Coronary artery (tissue), 2 donors: ENCODE measurements around the gene CCDC148.

ENCODE experiments used
- DNase-seq: peaks from one replicate; pipeline ENCODE4 v3.0.0-alpha.2; 2017; ENCODE audit warnings: low spot score
- H3K27ac ChIP-seq, 2 donors: fragments of 200-600 bp; sonication (generic); one replicate each; pipeline ENCODE4 v1.5.1; 2016 to 2019
- H3K4me3 ChIP-seq: fragments of 200-600 bp; sonication (generic); 2 replicates; pipeline ENCODE4 v1.5.1; 2016; ENCODE audit warnings: mild to moderate bottlenecking, moderate library complexity
- CTCF ChIP-seq: fragments of 200-600 bp; sonication (generic); IDR thresholded peaks from one replicate; pipeline ENCODE4 v1.5.1; 2019; ENCODE audit warnings: antibody characterized with exemption

CCDC148 gene

GRCh38 chr2:158191076-158191895 lies 265.3 kb downstream of the CCDC148 start:
- no peak for TF ChIP-seq CTCF
- H3K4me3 ChIP-seq = peak overlapping the region; percentile 45
- DNase-seq = no peak
- H3K27ac ChIP-seq = no peak overlapping the region

- Histone ChIP-seq H3K27ac (no peak overlapping the region), H3K4me3 (no peak overlapping the region)
- no peak for DNase-seq
- no peak for TF ChIP-seq CTCF
These were observed 267.0 kb downstream of the CCDC148 start for GRCh38 chr2:158189526-158189925.

- no peak overlapping the region for H3K4me3 ChIP-seq
- H3K27ac ChIP-seq = no peak overlapping the region
- DNase-seq = no peak
- TF ChIP-seq CTCF = no peak
These were observed 268.6 kb downstream of the CCDC148 start for GRCh38 chr2:158187908-158188307.

GRCh38 chr2:158184556-158185343 lies 271.8 kb downstream of the CCDC148 start:
- no peak for TF ChIP-seq CTCF
- no peak overlapping the region for H3K4me3 ChIP-seq
- H3K27ac ChIP-seq = no peak overlapping the region
- DNase-seq = no peak

- H3K4me3 ChIP-seq = no peak overlapping the region
- H3K27ac ChIP-seq = no peak overlapping the region
- TF ChIP-seq CTCF = no peak
- DNase-seq = no peak
These were observed 272.6 kb downstream of the CCDC148 start for GRCh38 chr2:158184001-158184400.

GRCh38 chr2:158182676-158183295 lies 273.8 kb downstream of the CCDC148 start:
- Histone ChIP-seq H3K4me3 (no peak overlapping the region), H3K27ac (no peak overlapping the region)
- DNase-seq = no peak
- no peak for TF ChIP-seq CTCF
